ENCODE results near the gene AJAP1. TPM values are rescaled to one million over a fixed set of nuclear protein-coding genes. Genes with fewer than 3 reads are reported as not detected.

The AJAP1 gene
- total and polyA plus RNA-seq, 2 of the 13 experiments (the other 11 are each of a cell fraction or from before 2014, with no cell fraction given) = not detected

GRCh38 chr1:4837752-4838151 is 183.3 kb downstream of the AJAP1 start:
- no peaks in the 10 kb centered on the region for H4K20me1 ChIP-seq (ENCODE audit: insufficient read depth, low read length)
- no peak overlapping the region for H2AFZ ChIP-seq (ENCODE audit: low read length)
- ATAC-seq (no peak), FAIRE-seq (no peak), DNase-seq (ENCODE audit: low spot score) (no peak)
- POLR2A ChIA-PET = no interaction called here
- CTCF ChIA-PET (ENCODE audit: low intra/inter-chr PET ratio, low total read pairs) = no interaction called here
- no peaks in the 10 kb centered on the region for H3K27me3 ChIP-seq (ENCODE audit: control insufficient read depth in 1 of 2, insufficient read depth in 2 of 2, low read length in 2 of 2)
- TF ChIP-seq ZNF777 (CRISPR knock-in tag; IDR thresholded peaks at IDR 0.05) = no peak
- TF ChIP-seq SAFB2 (CRISPR knock-in tag; IDR thresholded peaks at IDR 0.05; ENCODE audit: borderline replicate concordance, low read depth) = no peak
- TF ChIP-seq ZMYM4 (CRISPR knock-in tag; IDR thresholded peaks at IDR 0.05) = no peak
- no peak for TF ChIP-seq PRDM15 (CRISPR knock-in tag; IDR thresholded peaks at IDR 0.05)
- no peak for TF ChIP-seq ZNF691 (CRISPR knock-in tag; IDR thresholded peaks at IDR 0.05; ENCODE audit: borderline replicate concordance, low read depth)
- no peak for TF ChIP-seq CAMTA2 (CRISPR knock-in tag; IDR thresholded peaks at IDR 0.05; ENCODE audit: borderline replicate concordance)
- no peak for TF ChIP-seq ZBTB2 (CRISPR knock-in tag; IDR thresholded peaks at IDR 0.05; ENCODE audit: low read depth)
- no peak for TF ChIP-seq E2F1 (CRISPR knock-in tag; IDR thresholded peaks at IDR 0.05)
- no peak for TF ChIP-seq ZFP82 (CRISPR knock-in tag; IDR thresholded peaks at IDR 0.05; ENCODE audit: borderline replicate concordance)
- TF ChIP-seq HNF4A (CRISPR knock-in tag; IDR thresholded peaks at IDR 0.05) = no peak
- TF ChIP-seq ZNF383 (CRISPR knock-in tag; IDR thresholded peaks at IDR 0.05; ENCODE audit: borderline replicate concordance) = no peak
- H3K9ac ChIP-seq (ENCODE audit: insufficient read depth, low read depth, low read length) = no peak overlapping the region
- H3K9me3 ChIP-seq (ENCODE audit: low read length) = peaks cover 22% of the 10 kb centered on the region; the same call in 1 of the 2 replicates
- in situ Hi-C loops (cut with HindIII; ENCODE audit: extremely low pct_ligation_motif_present, low pct_unique_long_range_greater_than_20kb) (no loop called here), intact Hi-C loops (cut with micrococcal nuclease; ENCODE audit: unreplicated experiment) (no loop called here)
- no peak overlapping the region for H3K27ac ChIP-seq (ENCODE audit: extremely low read length, insufficient read depth, low read length)
- no peaks in the 10 kb centered on the region for H3K4me1 ChIP-seq (ENCODE audit: insufficient read depth, low read length)
- no TSS peak for BruUV-seq (replicated peaks)
- H3K4me2 ChIP-seq (ENCODE audit: low read depth, low read length) = no peak overlapping the region
- WGBS (ENCODE audit: low lambda C conversion rate) = 20% methylated on average over 4 of the region's 8 CpGs
- no peak overlapping the region for H3K4me3 ChIP-seq (replicated peaks in 1 of 3; ENCODE audit: insufficient read depth in 1 of 3, low read depth in 2 of 3, low read length in 3 of 3)
- no peaks in the 10 kb centered on the region for H3K36me3 ChIP-seq (replicated peaks in 1 of 2; ENCODE audit: control insufficient read depth in 1 of 2, insufficient read depth in 2 of 2, low read length in 2 of 2)
- no peaks in the 10 kb centered on the region for H3K79me2 ChIP-seq (ENCODE audit: insufficient read depth, low read length)
